Measurements from ENCODE around the gene TMED6.

Gene TMED6

DNA sequence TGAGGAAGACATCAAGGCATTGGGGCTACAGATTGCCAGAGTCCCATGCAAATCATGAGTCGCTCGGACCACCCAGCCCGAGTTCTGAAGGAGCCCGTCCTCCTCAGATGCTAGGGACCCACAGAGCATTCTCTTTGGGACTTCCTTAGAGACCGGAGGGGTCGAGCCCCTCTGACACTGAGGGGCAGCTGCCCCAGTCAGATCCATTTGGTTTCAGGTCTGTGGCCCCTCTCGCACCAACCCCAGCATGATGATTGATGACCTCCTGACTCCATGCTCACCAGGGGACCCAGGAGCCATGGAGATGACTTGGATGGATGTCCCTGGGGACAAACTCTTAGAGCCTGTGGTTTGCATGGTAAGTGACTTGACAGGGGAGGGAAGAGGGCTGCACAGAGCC is 29.2 kb downstream of the TMED6 start:
- no peak for DNase-seq

DNA sequence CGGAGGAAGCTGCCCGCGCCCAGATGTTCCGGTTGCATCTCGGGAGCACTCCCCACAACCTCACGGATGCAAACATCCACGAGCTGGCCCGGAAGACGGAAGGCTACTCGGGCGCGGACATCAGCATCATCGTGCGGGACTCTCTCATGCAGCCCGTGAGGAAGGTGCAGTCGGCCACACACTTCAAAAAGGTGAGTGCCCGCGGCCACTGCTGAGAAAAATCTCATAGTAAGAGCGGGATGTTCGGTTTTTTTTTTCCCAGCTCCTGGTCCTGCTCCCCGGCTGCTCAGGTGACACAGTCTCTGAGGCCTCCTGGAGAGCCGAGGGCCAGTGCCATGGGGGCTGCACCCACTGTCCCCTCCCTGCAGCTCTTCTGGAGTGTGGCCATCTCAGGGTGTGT is 30.5 kb downstream of the TMED6 start:
- no peak for DNase-seq

DNA sequence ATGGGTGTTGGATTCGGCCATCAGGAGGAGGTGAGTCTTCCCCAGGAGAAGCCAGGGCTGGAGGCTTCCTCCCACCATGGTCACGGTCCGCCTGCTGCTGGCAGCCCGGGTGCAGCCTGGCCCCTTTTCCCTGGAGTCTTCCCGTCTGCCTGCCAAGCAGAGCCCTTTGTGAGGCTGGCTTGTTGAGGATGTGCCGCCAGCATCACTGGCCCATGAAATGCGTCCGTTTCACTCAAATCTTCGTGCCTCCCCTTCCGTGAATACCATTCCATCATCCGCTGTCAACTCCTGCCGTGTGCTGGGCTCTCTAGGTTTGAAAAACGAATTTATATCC is 30.9 kb downstream of the TMED6 start:
- DNase-seq: no peak

DNA sequence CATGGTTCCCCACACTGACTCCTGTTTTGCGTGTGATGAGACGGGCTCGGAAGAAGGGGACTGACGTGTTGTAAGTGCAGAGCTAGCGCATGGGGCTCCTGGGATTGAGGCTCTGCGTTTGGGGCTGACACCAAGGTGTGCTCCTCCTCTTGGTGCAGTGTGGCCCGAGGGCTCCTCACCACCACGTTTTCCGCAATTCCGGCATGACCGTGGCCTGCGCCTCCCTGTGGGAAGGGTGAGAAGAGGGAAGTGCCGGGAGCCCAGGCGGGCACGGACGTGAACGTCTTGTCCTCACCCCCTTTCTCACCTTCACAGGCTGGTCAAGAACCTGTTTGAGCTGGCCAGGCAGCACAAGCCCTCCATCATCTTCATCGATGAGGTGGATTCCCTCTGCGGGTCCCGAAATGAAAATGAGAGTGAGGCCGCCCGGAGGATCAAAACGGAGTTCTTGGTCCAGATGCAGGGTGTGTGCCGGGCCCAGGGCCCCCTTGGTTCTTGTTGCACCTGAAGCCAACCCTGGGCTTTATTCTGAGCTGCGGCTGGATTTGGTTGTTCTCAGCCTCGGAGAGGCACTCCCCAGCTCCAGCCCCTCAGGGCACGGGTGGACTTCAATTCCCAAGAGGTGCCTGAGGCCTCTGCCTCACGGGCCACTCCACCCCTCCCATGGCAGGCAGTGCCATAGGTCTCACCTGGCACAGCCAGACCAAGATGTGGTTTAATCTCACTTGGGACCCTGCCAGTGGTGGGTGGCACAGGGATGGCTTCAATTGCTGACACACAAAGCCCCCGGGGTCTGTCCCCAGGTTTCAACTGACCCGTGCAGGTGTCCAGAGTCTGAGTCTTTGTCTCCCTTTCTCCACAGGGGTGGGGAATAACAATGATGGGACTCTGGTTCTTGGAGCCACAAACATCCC is 31.5 kb downstream of the TMED6 start:
- no peak for DNase-seq

GRCh38 chr16:69319381-69319780 is 32.2 kb downstream of the TMED6 start:
- no peak for DNase-seq

DNA sequence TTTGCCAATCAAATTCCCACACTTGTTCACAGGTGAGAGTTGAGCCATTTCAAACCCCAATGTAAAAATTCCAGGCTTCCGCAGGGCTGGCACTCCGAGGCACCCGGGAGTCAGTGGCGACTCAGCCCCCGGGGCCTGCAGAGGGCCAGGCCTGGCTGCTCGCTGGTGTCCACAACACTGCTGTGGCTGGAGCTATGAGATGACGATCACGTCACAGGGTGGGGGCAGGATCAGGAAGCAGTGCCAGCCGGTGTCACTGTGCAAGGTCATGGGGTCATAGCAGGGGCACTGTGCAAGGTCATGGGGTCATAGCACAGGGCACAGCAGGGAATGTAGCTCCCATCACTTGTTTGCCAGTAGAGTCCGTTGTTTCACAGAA is 32.7 kb downstream of the TMED6 start:
- no peak for DNase-seq

- DNase-seq: no peak
Measured at GRCh38 chr16:69318177-69318910, 33.2 kb downstream of the TMED6 start.

GRCh38 chr16:69316595-69317034 is 35.0 kb downstream of the TMED6 start:
- no peak for DNase-seq

DNA sequence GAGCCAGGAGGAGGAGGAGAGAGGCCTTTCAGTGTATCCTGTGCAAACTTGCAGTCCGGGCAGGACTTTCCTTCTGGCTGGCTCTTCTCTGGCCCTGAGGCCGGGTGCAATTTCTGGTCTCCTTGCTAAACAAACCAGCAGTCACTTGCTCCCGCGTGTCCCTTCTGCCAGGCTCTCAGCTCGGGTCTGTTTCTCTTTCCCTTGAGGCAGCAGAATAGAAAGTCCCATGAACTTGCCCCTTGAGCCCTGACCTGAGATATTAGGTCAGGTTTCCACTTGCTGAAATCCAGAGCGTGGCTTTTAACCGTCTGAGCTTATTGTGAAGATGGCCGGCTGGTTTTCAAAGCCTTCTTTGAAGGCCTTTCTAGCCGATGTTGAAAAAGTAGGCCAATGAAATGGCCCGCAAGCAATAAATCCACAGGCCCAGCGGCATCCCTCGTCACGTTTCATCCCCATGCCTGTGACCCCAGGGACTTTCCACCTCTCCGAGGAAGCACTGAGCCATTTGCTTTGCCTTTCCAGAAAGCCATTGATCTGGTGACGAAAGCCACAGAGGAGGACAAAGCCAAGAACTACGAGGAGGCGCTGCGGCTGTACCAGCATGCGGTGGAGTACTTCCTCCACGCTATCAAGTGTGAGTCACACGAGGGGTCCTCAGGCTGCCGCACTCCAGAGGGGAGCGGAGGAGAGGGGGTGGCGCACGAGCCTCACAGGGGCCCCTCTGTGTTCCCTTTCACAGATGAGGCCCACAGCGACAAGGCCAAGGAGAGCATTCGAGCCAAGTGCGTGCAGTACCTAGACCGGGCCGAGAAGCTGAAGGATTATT is 35.9 kb downstream of the TMED6 start:
- peak; percentile 19 for DNase-seq

DNA sequence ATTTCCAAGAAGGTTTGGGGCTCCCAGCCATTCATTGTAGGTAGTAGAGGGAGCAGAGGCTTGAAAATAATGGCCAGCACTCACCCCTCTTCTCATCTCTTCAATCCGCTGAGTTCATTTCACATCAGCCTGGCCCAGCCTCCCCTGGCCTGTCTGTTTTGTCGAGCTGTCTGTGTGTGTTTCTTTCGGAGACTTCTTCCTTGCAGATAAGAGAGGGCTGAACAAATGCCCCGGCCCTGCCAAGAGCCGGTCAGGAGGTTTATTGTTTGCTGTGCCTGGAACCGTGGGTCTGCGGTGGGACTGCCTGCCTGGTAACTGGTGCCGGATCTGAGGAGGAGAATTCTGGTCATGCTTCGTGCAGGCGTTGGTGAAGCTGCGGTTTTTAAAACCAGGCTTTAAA is 37.1 kb downstream of the TMED6 start:
- DNase-seq: no peak

DNA sequence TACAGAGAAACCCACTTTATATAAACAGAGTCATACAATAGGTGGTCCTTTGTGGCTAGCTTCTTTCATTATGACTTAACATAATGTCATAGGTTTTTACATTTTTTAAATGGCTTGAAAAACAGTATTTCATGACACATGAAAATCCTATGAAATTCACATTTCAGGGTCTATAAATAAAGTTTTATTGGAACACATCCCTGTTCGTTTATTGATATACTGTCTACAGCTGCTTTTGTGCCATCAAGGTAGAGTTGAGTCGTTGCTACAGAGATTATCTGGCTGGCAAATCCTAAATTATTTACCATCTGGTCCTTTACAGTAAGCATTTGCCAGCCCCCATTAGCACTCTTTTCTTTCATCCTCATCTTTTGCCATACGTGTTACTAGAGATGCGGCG is 38.1 kb downstream of the TMED6 start:
- no peak for DNase-seq

GRCh38 chr16:69311533-69312387 is 39.8 kb downstream of the TMED6 start:
- peak; percentile 50 for DNase-seq

DNA sequence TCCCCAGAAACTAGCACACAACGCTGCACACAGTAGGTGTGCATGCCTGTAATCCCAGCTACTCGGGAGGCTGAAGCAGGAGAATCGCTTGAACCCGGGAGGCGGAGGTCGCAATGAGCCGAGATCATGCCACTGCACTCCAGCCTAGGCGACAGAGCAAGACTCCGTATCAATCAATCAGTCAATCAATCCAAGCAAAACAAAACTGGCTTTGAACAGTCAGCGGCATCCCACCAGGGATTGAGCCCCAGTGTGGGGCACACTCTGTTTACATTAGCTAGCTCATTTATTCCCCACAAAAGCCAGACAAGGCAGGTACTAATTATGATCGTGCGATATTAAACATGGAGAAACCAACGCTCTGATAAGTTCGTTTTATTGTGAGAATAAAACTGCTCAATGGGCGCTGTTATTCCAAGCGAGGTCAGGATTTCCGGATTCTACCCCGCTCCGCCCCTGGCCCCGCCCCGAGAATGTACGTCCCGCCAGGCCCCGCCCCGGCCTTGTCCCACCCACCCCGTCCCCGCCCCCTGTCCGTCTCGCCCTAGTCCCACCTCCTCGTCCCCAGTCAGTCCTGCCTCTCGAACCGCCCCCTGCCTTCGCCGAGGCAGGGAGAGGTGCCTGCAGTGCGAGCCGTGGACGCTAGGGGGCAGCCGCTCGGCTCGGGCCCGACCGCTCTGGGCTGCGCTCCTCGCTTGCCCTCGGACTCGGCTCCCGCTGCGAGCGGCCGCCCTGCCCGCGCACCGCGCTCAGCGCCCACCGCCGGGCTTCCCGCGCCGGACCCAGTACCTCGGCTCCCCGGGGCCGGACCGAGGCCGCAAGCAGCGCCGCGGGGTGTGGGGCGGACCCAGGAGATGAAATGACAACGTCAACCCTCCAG is 40.7 kb downstream of the TMED6 start, which contains the start of gene VPS4A:
Gene VPS4A (plus strand): TSS at position 698 of the 880 bp plus-strand sequence. CDS start 162 bp downstream, at position 860.
- peak; percentile 98 for DNase-seq

DNA sequence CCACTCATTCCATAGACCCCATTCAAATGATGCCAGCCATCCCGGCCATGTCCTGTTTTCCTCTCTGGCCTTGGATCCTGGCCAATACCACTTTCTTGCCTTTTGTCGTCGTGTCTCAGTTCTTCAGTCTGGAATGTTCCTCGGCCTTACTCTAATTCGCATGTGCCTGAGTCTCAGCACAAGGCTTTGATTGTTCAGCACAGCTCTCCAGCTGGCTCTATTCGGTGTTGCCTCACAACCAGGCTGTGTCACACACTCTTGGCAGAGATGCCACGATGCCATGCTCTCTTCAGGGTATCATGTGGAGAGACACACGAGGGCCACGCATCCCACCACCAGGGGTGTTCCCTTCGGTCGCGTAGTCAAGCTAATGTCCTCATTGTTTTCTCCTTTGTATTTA is 42.3 kb downstream of the TMED6 start:
- DNase-seq: no peak

DNA sequence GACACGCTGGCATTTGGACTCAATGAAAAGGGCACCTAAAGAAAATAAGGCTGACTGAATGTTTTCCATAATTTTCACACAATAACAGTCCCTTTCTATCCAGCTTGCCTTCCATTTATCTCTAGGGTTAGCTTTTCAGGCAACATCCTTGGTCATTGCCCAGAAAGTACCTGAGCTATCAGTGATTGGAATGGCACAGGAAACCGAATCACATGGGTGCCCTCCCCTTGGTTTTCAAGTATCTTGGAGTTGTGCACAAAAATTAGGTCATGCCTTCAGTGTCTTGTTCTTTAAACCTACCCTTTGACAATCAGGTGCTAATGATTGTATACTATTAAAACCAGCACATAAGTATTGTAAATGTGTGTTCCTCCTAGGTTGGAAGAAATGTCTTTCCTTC is 43.7 kb downstream of the TMED6 start:
- DNase-seq: no peak

GRCh38 chr16:69307091-69307490 is 44.5 kb downstream of the TMED6 start:
- no peak for DNase-seq

DNA sequence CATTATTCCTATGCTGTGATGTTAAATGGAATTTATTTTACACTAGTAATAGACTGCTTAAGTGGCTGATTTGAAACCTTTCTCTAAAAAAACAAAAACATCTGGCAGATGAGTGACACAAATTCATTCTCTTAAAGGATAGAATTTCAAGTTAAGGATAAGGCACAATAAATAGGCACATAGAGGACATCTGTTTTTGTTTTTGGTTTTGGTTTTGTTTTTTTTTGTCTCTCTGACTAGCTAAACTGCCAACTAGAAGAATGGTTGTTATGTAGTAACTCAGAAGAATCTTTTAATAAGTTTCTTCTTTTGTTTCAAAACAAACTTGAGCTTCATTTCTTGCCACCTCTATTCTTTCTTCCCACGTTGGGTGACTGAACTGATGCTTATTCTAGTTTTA is 45.6 kb downstream of the TMED6 start:
- DNase-seq: no peak

- no peak for DNase-seq
Measured at GRCh38 chr16:69302301-69302700, 49.3 kb downstream of the TMED6 start.

GRCh38 chr16:69301861-69302260 is 49.7 kb downstream of the TMED6 start:
- DNase-seq: no peak

DNA sequence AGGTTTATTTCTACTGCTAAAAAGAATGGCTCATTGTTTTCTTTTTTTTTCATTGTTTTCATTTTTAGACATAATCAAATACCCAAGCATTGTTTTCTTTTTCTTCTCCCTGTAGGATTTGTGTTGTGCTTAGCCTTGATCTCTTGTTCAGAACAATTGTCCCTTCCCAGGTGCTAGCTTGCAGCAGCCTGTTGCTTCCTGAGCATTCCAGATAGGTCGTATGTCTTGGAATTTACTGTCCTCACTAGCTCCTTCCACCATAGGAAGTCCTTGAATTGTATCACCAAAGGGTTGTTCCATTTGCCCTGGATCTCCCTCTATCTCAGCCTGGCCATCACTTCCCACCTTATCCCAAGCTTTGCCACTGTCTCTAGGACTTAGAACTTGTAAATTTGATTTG is 50.4 kb downstream of the TMED6 start:
- DNase-seq: no peak

DNA sequence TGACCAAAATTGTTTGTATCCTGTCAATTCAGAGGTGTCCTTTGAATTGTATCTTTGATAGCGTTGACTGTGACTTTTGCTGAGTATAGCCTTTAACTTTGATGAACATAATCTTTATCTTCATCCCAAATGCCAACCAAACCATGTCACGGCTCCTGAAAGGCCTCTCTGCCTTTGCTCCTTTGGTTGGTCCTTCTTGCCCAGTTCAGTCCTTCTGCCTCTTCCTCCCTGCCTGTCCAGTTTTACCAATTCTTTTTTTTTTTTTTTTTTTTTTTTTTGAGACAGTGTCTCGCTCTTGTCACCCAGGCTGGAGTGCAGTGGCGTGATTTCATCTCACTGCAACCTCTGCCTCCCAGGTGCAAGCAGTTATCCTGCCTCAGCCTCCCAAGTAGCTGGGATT is 53.3 kb downstream of the TMED6 start:
- DNase-seq: no peak
